Brain pericyte (primary cell): ENCODE data around the gene NPEPPS.
"Not testable (repeated sequence)": the region's sequence is repeated elsewhere in the genome, so short reads cannot be mapped to it uniquely, and the experiment has no call there.

Experiments used
- DNase-seq: peaks from one replicate; pipeline ENCODE4 v3.0.0-alpha.2; 2012; ENCODE audit warnings: low read depth, low spot score

The NPEPPS gene

GRCh38 chr17:47560517-47561043 lies 29.7 kb downstream of the NPEPPS start:
- DNase-seq = not testable (repeated sequence)

DNA sequence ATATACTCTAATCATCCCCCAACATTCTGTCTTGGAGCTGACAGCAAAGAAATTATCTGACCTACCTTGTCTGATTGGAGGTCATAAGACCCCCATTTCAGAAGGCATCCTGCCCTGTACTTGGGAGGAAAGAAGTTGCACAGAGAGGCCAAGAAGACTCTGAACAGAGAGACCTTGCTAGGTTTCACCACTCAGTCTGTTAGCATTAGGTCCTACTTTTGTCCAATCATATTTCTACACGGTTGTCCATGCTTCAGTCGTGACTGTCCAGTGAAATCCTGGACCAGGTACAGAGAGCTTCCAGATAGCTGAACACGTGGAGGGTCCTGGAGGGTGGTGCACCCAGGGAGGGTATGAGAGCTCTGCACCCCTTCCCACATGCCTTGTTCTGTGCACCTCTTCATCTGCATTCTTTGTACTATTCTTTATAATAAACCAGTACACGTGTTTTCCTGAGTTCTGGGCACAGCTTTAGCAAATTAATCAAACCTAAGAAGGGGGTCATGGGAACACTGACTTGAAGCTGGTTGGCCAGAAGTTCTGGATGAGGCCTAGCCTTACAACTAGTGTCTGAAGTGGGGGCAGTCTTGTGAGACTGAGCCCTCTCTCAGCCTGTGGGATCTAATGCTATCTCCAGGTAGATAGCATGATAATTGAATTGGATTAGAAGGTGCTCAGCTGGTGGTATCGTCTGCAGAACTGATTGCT lies 30.9 kb downstream of the NPEPPS start:
- DNase-seq = not testable (repeated sequence)

DNA sequence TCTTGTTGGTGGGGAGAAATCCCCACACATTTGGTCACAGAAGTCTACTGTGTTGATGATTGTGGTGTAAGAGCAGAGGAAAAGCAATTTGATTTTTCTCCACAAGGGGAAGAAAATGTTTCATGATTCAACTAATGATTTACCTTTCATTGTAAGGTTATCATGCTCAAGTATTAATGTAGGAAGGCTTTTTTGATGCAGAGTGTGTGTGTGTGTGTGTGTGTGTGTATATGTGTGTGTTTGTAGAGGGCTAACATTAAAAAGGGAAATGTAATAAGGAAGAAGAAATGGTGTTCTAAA lies 31.4 kb downstream of the NPEPPS start:
- not testable (repeated sequence) for DNase-seq

- DNase-seq = not testable (repeated sequence)
Measured at GRCh38 chr17:47567261-47567660, 36.4 kb downstream of the NPEPPS start.

GRCh38 chr17:47572561-47572960 lies 41.7 kb downstream of the NPEPPS start:
- not testable (repeated sequence) for DNase-seq

GRCh38 chr17:47582416-47582815 lies 51.5 kb downstream of the NPEPPS start:
- DNase-seq = not testable (repeated sequence)

GRCh38 chr17:47586378-47587055 lies 55.6 kb downstream of the NPEPPS start:
- DNase-seq = not testable (repeated sequence)

- not testable (repeated sequence) for DNase-seq
Measured at GRCh38 chr17:47593522-47593921, 62.6 kb downstream of the NPEPPS start.

GRCh38 chr17:47603830-47604597 lies 73.1 kb downstream of the NPEPPS start:
- DNase-seq = peak; percentile 67

DNA sequence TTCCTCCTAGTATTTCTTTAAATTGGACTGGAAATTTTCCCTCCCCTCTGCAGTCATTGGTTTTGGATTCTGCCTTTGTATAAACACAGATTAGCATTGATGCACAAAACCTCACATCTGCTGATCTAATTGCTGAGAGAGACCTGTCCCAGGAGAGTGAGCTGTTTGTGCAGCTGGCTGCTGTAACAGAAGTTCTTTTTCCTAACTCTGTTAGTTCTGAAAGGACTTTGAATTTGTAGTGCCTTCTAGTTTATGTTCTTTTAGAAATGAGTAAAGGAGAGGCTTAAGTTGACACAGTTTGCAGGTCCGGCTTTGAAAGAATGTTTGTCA lies 73.7 kb downstream of the NPEPPS start:
- peak; percentile 90 for DNase-seq

GRCh38 chr17:47605011-47605410 lies 74.1 kb downstream of the NPEPPS start:
- no peak for DNase-seq

GRCh38 chr17:47607481-47607880 lies 76.6 kb downstream of the NPEPPS start:
- no peak for DNase-seq

DNA sequence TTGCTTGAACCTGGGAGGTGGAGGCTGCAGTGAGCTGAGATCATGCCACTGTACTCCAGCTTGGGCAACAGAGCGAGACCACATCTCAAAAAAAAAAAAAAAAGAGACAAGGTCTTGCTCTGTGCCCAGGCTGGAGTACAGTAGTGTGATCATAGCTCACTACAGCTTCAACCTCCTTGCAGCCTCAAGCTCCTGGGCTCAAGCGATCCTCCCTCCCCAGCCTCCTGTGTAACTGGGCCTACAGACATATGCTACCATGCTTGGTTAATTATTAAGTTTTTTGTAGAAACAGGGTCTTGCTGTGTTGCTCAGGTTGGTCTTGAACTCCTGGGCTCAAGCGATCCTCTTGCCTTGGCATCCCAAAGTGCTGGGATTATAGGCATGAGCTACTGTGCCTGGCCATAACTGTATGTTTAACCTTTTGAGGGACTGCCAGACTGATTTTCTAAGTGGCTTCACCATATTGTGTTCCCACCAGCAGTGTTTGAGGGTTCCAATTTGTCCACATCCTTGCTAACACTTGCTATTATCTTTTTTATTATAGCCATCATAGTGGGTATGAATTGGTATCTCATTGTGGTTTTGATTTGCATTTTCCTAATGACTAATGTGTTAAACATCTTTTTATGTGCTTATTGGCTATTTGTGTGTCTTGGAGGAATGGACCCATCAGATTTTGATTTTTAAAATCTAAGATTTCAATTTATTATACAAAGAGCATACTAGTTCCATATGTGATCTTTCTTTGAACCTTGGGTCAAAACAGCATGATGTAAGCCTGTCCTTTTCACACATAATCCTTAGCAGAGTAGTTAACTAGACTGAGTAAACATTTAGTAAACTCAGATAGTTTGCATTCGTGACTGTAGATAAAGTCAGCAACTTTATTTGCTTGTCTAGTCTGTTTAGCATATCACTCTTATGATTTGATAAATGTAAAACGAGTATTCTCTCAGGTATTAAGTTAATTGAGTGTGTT lies 80.8 kb downstream of the NPEPPS start:
- DNase-seq = no peak

DNA sequence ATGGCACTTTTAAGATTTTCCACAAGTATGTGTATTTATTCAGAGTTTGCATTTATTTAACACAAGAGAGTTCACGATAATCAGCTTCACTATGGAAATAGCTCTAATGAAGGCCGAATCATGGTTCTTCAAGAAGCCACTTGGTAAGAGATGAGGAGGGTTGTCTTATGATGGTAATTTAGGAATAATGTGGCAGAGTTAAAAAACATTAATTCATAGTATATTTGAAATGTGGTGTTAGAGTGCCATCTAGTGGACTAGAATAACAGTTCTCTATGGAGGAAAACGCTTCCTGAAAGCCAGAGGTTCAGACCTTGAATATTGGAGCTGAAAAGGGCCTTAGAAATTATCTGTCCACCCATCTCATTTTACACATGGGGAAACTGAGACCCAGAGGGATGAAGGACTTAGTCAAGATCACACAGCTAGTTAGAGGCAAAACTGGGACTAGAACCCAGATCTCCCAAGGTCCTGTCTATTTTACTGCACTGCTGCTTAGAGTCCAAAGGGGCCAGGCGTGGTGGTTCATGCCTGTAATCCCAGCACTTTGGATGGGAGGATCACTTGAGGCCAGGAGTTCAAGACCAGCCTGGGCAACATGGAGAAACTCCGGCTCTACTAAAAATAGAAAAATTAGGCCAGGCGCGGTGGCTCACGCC lies 85.0 kb downstream of the NPEPPS start:
- DNase-seq = peak; percentile 27

DNA sequence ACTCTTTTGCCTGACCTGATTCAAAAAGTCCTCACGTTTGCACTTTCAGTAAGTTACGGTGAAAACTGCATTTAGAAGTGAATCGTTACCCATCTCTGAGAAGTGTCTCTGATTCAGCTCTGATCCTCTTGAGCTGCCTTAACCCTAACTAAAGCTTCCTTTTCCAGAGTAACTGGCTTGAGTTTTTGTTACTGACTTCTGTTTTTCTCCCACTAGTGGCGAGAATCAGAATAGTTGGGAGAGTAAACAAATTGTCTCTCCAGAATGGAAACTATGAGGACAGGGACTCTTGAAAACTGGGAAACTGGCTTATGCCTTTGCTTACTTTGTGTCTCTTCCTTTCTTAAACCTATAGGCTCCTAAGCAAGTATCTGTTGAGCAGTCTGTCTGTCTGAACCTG lies 87.5 kb downstream of the NPEPPS start:
- DNase-seq = no peak

- DNase-seq = no peak
Measured at GRCh38 chr17:47620503-47621245, 89.8 kb downstream of the NPEPPS start.

- DNase-seq = peak; percentile 86
Measured at GRCh38 chr17:47621293-47622179, 90.6 kb downstream of the NPEPPS start.

DNA sequence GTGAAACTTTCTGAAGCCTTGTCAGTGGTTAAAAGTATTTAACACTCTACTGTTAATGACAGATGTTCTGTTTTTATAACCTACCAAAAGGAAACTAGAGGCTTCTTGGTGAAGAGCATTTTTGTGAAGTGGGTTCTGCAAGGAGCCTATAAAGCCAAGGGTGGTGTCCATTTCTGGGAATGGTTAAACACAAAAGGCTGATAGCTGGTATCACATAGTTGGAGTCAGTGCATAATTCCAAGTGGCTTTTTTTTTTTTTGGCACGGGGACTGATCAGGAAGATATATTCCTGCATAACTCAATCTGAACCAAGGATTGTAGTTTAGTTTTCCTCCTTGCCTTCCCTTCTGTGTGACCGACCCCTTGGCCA lies 91.3 kb downstream of the NPEPPS start:
- no peak for DNase-seq

GRCh38 chr17:47624727-47625068 lies 93.8 kb downstream of the NPEPPS start:
- no peak for DNase-seq
